NCI-H82 treated with DMSO at 0.1 percent for 48 hours (cell line): ENCODE measurements around the gene ETS1.
A peak's percentile ranks its signal among the peaks of the same experiment; 100 is the strongest.

Experiments
- DNase-seq: peaks from one replicate; lab custom pipeline; 2025; ENCODE audit not compliant: unreplicated experiment; lab: John Stamatoyannopoulos, UW

ETS1 gene

DNA sequence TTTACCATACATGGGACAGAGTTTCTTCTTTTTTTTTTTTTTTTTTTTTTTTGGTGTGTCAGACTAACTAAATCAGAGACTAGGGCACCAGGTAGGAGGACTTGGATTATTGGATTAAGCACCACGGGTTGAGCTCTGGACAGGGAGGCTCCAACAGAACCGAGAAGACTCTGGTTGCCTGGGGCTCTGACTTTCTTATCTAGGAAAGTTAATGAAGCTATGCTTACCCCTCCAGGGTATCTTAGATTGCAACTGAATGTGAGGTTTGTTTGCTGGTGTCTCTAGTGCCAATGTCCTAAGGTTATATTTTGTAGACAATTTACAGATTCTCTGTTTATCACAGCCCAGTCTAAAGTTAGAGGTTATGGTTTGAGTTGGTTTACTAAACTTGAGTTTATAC lies 18.1 kb downstream of the ETS1 start:
- no peak for DNase-seq

DNA sequence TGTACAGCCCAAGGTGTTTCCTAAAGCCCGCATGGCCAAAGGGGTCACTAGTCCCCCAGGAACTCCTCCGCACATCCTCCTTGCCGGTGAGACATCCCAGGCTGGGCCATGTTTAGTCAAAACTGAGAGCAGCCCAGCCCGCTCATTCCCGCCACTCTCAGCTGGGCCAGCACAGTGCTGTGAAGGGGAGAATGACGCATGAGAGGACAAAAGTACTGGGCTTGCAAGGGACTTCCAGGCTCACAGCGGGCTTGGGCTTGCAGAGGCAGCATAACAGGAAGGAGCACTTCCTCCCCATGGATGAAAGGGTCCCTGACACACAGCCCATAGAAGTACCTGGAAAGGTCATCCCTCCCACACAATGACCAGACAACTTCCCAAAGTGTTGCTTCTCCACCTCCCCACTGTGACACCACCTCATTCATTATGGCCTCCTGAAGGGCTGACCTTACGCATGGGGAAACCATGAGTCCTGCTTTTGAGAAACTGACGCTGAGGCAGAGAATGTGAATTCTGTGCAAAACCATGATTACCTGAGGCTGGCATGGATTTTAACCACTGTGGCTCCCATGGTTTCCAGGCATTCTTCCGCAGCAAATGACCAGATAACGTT lies 19.1 kb downstream of the ETS1 start:
- DNase-seq = no peak

DNA sequence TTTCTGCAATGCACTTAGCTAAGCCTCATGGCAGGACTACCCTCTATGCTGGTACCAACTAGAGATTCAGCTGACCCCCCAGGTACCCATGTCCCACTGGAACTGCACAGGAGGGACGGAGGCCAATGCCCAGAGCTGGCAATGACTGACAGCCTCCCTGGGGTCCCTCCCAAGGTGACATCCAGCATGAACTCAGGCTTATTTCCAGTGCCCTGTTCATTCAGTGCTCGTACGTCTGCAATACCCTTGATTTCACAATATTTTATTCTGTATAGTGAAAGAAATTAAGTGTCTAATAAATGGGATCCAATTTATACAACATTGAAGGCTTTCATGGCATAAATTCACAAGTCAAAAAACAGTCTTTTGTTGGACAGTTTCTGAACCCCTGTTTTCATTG lies 20.2 kb downstream of the ETS1 start:
- DNase-seq = no peak

DNA sequence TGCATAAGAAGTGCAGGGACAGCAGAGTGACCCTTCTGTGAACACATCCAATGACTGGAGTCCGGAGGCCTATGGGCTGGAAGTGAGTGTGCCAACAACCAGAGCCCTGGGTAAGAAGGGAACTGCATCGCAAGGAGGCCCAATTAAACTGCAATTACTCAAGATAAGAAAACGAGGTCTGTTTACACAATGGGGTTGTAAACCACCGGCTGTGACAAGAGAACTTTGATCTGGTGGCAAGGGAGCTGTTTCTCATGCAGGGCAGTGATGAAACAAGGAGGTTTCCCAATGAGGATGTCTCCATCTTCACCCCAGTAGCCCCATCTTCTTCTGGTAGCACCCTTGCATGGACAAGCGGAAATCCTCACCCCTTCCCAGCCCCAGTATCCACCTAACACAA lies 21.5 kb downstream of the ETS1 start:
- no peak for DNase-seq

DNA sequence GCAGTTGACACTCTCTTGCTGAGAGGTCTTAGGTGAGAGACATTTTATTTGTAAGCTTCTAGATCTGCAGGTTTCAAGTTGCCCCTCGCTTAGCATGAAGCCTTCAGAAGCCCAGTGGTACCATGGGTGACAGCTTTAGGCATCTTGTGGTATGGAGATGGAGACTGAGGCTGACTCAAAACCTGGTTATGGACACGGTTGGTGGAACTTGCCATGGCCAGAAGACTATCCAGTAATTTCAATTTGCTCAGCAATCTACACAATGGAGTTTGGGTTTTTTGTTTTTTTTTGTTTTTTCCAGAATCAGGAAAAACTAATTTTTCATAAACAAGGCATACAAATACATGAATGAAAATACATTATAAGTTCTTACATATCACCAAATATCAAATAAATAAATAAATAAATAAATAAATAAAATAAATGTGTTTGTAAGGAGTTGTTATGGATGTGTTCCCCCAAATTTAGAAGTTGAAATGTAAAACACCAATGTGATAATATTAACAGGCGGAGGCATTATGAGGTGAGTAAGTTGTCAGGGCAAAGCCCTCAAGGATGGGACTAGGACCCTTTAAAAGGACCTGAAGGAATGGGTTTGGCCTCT lies 22.6 kb downstream of the ETS1 start:
- no peak for DNase-seq

DNA sequence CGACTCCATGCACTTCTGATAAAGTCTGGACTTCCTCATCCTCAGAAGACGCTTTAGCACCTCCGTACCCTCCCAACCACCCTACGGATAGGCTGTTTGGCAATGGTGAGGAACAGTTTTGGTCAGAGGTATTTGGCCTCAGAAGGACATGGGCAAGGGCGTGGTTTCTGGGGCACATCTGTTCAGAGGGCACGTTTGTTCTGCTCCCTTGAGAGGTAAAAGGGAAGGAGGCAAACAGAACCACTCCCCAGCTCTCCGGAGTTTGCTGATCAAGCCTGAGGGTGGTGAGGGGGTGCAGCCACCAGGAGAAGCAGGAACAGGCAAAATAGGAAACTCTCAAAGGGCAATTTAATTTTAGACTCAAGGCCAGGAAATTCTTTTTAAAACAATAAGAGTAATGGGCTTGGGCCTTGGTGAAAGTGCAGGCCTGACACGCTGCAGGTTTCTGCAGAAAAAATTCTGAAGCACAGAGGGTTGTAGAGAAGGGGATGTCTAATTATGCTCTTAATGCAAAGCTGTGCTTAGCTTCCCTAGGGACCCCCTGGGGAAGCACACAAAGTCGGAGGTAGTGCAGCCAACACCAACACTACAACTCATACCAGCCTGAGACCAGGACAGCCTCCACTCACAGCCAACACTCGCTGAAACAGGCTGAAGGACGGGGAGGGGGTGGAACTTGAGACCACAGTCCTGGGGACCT lies 23.3 kb downstream of the ETS1 start:
- DNase-seq = no peak

DNA sequence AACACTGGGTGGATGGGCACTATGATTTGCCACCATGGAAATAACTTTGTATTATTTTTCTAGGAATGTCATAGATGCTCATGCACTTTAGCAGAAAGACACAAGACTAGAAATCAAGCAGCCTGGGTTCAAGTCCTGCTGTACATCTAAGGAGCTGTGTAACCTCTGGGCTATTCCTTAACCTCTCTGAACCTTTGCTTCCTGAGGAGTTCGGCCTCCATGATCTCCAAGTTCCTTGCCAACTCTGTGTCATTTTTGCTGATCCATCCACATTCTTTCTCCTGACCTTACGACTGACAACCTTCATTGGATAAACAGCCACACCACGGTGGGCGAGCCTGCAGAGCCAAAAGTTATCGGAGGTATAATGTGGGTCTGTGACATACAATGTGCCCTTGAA lies 24.1 kb downstream of the ETS1 start:
- no peak for DNase-seq

DNA sequence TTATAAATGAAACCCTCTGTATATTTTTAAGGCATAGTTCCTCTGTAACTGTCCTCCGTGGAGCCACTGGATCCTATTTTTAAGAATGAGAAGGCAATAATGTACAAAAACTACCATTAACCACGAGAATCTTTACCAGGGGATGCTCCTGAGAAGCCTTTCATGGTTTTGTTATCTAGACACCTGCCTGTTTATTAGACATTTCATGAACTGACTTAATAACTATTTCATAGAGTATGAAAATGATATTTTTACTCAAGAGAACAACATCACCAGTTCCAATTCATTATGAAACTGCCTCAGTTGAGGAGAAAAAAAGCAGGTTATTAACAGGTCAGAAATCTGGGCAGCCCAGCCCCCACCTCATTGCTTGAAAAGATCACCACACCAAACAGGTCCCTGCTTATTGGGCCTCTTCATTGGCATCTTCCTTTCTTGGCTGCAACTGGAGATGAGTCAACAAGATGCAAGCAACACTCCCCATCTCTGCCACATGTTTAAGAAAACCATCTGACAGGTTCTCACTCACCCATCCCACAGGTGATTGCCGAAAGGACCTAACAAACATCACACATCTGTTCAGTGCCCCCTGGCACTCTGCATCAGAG lies 27.8 kb downstream of the ETS1 start:
- no peak for DNase-seq

DNA sequence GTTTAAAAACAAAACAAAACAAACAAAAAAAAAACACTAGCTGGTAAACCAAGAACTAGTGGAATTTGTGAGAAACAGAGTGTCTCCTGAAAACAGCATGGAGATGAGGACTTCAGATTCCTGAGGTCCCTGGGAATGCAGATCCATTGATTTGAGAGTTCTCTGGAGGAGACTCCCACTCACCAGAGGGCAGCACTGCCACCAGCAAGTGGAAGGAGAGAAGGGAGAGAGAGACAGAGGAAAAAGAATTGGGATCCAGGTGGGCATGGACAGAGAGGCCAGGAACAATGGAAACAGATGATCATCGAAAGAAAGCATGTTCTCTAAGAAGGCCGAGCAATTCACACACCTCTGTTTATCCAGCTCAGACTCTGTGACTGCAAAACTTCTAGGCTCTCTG lies 31.8 kb downstream of the ETS1 start:
- DNase-seq = no peak

DNA sequence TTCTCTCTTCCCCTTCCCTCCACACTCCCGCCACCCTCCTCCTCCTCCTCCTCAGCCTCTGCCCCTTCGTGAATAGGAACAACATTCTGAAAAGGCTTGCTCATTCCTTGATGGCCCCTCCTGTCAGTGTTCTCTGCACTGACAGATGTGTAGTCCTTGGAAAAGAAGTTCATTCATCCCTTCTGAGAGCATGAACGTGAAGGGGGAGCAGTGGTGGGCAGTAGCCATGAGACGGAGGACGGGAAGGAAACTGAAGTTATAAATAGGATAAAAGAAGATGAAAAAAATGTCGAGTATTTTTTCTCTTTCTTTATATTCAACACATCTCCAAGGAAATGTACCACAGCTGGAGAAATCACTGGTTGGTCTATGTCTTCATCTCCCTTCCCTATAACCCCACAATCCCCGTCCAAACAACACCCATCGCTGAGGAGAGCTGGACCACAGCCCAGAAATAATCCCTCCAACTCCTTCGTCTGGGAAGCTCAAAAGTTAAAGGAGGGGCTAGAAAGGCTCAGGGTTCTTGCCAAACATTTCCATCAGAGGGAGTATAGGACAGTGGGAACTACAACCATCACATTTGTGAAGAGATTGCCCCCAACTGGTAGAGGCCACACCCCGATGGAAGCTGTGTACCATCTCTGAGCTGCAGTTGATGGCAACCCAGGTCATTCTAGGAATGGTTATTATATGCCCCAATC lies 33.5 kb downstream of the ETS1 start:
- peak; percentile 46 for DNase-seq

DNA sequence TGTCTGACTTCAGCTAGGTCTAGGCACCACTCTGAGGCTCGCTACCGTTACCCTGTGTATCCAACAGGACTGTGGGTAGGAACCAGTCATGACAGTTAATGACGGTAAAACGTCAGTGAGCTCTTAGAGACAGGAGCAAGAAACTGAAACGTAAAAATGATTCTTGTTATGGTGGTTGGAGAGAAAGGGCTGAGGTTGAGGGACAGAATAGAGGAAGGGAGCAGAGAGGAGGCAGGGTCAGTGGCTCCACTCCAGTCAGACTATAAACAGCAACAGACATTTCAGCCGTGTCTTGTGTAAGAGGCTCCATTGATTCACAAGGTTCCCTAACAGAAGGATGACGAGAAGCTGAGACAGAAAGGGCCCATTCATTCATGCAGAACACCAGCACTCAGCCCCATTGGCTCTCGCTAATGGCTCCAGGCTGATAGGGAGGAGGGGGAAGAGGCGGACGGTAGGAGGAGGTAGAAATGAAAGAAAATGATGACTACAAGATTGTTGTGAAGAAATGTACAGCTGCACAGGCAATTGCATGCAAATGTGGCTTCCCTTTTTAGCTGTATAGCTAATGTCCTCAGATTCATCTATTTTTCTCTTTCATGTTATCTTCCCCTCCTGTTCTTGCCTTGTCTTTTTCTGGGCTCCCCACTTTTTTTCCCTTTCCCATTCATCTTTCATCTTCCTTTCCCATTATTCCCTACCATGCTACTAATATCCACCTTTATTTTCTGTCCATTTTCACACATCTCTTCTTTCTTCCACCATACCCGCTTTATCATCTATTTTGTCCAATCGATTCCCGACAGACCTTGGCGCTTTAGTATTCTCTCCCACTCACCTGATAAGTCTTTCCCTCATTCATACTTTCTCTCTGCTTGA lies 34.3 kb downstream of the ETS1 start:
- no peak for DNase-seq

DNA sequence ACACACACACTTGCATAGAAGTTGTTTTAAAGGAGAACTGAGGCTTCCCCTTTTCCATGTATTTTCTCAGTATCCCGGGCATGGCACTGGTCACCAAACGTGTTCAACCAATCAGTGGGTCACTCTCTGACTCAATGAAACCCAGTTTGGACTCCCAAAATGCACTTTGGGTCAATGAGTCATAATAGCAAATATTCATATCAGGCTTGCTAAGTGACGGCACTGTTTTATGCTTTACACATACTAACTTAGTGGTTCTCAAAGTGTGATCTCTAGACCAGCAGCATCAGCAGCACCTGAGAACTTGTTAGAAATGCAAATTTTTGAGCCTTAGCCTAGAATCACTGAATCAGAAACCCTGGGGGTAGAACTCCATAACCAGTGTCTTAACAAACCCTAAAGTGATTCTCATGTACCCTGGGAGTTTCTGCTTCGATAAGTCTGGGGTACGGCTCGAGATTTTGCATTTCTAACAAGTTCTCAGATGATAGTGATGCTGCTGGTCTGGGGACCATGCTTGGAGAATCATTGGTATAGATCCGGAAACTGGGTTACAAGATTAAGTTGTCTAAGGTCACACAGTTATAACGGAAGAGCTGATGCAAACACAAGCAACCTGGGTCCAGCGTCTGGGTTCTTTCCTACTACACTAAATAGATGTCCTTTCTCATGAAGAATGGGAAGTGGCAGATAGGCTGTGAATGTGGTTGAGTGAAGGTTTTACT lies 35.6 kb downstream of the ETS1 start:
- DNase-seq = no peak

DNA sequence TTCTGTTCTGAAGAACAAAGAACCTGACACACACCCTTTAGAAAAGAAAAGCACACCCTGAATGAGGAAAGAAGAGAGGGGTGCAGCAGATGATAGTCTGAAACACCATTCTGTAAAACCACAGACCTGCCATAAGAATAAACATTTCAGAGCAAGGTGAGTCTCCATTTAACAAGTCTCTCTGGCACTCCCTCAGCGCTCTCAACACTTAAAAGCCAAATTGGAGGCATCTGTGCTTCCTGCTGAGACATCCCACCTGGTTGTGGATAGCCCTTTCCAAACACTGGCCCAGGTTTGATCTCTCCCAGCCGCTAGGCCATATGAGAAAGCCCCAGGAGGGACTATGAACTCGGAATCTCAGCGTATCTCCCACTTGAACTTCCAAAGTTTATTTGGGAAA lies 36.3 kb downstream of the ETS1 start:
- DNase-seq = no peak

DNA sequence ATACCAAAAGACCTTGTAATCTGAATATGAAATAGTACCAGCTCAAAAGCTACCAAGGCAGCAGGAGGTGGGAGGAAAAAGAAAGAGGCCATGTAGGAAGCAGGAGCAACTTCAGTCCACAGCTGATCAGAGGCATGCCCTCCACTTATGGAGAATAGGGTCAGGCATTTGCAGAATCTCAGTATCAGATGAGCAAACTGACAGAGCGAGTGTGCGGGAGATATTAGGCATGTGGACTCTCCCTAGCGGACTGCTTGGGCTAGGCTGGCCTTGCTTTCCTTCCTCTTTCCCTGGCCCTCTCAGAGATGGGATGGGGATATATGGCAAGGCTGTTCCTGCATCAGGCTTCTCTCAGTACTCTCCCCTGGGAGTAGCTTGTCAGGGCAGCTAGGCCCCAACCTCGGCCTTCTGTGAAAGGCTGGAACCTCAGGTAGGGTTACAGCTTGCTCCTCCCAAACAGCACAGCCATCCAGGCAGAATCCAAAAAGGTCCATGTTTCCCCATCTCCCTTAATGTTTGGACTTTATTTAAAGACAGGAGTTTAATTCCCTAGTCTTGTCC lies 37.0 kb downstream of the ETS1 start:
- DNase-seq = no peak

DNA sequence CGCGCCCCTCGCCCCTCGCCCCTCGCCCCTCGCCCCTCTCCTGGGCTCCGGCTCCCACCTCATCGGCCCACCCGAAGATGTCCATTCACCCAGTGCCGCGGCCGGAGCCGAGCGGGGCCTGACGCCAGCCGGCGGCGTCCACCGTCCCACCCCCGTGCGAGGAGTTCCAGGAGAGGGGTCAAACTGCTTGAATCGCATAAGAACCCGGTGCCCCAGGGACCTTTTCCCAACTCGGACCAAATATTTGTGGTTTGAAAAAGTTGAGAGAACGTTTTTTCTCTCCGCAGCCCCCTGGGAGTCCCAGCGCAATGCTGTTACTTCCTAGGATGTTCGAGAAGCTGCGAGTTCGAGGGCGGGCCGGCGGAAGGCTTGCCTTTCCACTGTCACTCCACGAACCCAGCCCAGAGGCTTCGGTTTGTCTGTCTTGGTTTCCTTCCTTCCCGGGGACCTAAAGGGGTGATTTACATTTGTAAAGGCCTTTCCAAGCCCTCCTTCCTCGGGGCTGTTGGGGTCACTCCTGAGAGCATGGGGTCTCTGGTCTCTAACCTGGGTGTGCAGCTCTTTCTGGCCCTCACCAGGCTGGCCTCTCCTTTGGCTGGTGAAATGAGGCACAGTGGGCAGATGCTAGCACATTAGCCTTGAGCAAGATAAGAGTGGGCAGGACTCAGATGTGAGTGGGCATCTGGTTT lies 38.0 kb downstream of the ETS1 start:
- no peak for DNase-seq

DNA sequence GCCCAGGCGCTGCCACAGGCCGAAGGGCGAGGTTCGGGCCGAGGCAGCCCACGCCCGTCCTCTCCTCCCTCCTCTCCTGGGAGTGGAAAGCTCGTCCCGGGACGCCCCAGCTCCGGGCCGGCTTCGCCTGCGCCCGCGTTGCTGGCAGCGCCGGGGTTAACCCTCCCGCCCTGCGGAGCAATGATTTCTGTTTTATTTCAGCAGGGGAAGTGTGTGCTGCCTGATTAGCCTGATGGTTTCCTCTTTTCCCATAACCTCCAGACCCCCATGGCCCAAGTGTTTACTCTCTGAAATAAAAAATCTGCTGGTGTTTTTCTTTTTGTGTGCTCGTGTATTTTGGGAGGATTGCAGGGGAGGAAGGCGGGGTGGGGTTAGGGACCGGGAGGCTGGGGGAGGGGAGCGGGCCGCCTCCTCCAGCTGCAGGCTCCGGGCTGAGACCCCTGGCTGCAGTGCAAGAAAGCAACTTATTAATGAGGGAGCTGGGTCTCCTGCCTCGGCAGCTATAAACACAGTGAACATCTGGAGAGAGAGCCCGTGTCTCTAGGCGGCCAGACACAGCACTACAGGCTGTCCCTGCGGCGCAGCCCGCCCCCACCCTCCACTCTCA lies 38.6 kb downstream of the ETS1 start:
- DNase-seq = no peak

DNA sequence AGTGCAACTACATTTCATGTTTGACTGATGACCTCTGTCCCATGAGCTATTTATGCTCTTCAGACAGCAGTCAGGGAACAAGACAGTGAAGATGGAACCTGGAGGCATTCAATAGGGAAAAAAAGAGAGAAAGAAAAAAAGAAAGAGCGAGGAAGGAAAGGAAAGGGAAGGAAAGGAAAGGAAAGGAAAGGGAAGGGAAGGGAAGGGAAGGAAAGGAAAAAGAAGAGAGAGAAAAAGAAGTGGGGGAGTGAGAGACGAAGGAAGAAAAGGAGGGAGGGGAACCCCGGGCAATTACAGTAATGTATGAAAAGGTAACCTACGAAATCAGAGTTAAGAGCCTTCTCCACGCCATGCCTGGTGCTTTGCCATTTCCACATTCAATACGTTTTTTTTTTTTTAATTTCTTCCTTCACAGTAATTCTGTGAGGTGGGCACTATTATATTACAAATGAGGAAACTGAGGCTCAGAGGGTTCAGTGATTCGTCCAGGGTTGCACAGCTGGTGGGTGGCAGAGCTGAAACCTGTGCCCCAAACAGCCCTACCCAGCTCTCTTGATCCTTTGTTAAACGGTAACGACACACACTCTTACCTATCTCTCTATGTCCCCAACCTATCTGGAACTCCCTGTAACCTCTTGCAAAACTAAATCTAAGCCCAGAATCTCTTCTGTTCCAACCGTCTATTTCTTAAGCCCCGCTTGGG lies 39.3 kb downstream of the ETS1 start:
- DNase-seq = no peak

DNA sequence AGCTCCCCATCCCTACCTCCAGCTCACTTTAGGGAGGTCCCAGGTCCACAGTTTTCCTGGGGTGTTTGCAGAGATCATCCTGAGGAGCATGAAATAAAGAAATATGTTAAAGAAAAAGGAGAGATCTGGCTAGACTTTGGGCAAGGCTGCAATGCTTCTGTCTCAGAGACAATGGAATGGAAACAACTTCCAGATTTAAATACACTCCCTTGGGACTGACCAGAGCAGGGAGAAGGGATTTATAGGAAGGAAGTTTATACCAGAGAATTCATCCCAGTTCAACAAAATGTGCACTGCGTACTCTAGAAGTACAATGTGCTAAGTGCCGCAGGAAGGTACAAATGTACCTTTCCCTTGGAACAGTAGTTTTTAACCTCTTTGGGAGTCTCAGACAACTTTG lies 40.4 kb downstream of the ETS1 start:
- DNase-seq = no peak
